GM12891 (cell line): ENCODE data around the gene CDH23.

ENCODE experiments used
- DNase-seq: peaks from one replicate; pipeline ENCODE4 v3.0.0; 2011; ENCODE audit warnings: low spot score; ENCODE audit not compliant: insufficient read length
- FAIRE-seq: peaks from 2 replicates; lab custom pipeline; 2011; peaks lifted over from hg19 to GRCh38; lab: Jason Lieb, UNC
- PAX5 ChIP-seq: IDR thresholded peaks from 2 replicates; pipeline ENCODE4 v1.6.1; 2011; ENCODE audit warnings: low read length, moderate library complexity, mild to moderate bottlenecking; ENCODE audit not compliant: insufficient read depth, severe bottlenecking
- POLR2A ChIP-seq: IDR thresholded peaks from 2 replicates; pipeline ENCODE4 v1.6.1; 2011; ENCODE audit warnings: low read depth, low read length, control low read depth
- POLR2AphosphoS5 ChIP-seq: IDR thresholded peaks from 2 replicates; pipeline ENCODE4 v1.6.1; 2011; ENCODE audit warnings: low read depth, low read length, control low read depth
- POU2F2 ChIP-seq: IDR thresholded peaks from 2 replicates; pipeline ENCODE4 v1.6.1; 2011; ENCODE audit warnings: low read depth, mild to moderate bottlenecking, control low read depth, low read length, moderate library complexity
- SPI1 ChIP-seq: IDR thresholded peaks from 2 replicates; pipeline ENCODE4 v1.6.1; 2011; ENCODE audit warnings: low read depth, low read length, control low read depth
- TAF1 ChIP-seq: IDR thresholded peaks from 2 replicates; pipeline ENCODE4 v1.6.1; 2011; ENCODE audit warnings: low read depth, low read length, control low read depth

CDH23 gene

GRCh38 chr10:71472912-71473311 is 76.2 kb downstream of the CDH23 start:
- no peak for FAIRE-seq
- no peak for DNase-seq
- TF ChIP-seq PAX5 (no peak), POU2F2 (no peak), POLR2A (no peak), POLR2AphosphoS5 (no peak), SPI1 (no peak), TAF1 (no peak)

GRCh38 chr10:71473671-71474599 is 77.2 kb downstream of the CDH23 start:
- DNase-seq (no peak), FAIRE-seq (no peak)
- TF ChIP-seq TAF1 (no peak), SPI1 (no peak), POU2F2 (no peak), PAX5 (no peak), POLR2AphosphoS5 (no peak), POLR2A (no peak)

- TF ChIP-seq POLR2A (no peak), POLR2AphosphoS5 (no peak), PAX5 (no peak), POU2F2 (no peak), SPI1 (no peak), TAF1 (no peak)
- DNase-seq: no peak
These were observed 78.1 kb downstream of the CDH23 start for GRCh38 chr10:71474702-71475242.

GRCh38 chr10:71475243-71475871 is 78.6 kb downstream of the CDH23 start:
- TF ChIP-seq POU2F2: no peak
- TF ChIP-seq SPI1: no peak
- no peak for TF ChIP-seq PAX5
- TF ChIP-seq POLR2A: no peak
- TF ChIP-seq TAF1: no peak
- TF ChIP-seq POLR2AphosphoS5: no peak
- DNase-seq: no peak
- no peak for FAIRE-seq

More at GRCh38 chr10:71474702-71475242, 78.1 kb downstream of the CDH23 start:
- FAIRE-seq: no peak

GRCh38 chr10:71476228-71477011 is 79.7 kb downstream of the CDH23 start:
- TF ChIP-seq POU2F2: no peak
- DNase-seq (no peak), FAIRE-seq (no peak)

- TF ChIP-seq PAX5 (no peak), SPI1 (no peak), TAF1 (no peak), POLR2AphosphoS5 (no peak), POLR2A (no peak), POU2F2 (no peak)
- DNase-seq (no peak), FAIRE-seq (no peak)
These were observed 81.5 kb downstream of the CDH23 start for GRCh38 chr10:71478173-71478572.

GRCh38 chr10:71478813-71479365 is 82.2 kb downstream of the CDH23 start:
- DNase-seq (no peak), FAIRE-seq (no peak)
- TF ChIP-seq POLR2A: no peak
- TF ChIP-seq POLR2AphosphoS5: no peak
- TF ChIP-seq SPI1: no peak
- TF ChIP-seq PAX5: no peak
- no peak for TF ChIP-seq POU2F2
- no peak for TF ChIP-seq TAF1

- DNase-seq (no peak), FAIRE-seq (no peak)
- no peak for TF ChIP-seq PAX5
- no peak for TF ChIP-seq TAF1
- no peak for TF ChIP-seq POLR2A
- no peak for TF ChIP-seq SPI1
- TF ChIP-seq POU2F2: no peak
- TF ChIP-seq POLR2AphosphoS5: no peak
These were observed 83.1 kb downstream of the CDH23 start for GRCh38 chr10:71479831-71480230.
